ENCODE measurements around the gene NRXN3.

GRCh38 chr14:79091381-79091963 lies 921.3 kb downstream of the NRXN3 start:
- TF ChIP-seq CTCF (IDR thresholded peaks at IDR 0.05; ENCODE audit: poor library complexity, severe bottlenecking) = peak; percentile 46
- TF ChIP-seq TAF1 (IDR thresholded peaks at IDR 0.05; ENCODE audit: low read depth) = no peak
- no peak for TF ChIP-seq EZH2 (IDR thresholded peaks at IDR 0.05; ENCODE audit: borderline replicate concordance, insufficient read depth, low read length, poor library complexity, severe bottlenecking)
- no peak for TF ChIP-seq POLR2AphosphoS5 (IDR thresholded peaks at IDR 0.05)
- no peak for TF ChIP-seq REST (IDR thresholded peaks at IDR 0.05; ENCODE audit: borderline replicate concordance)
- peak; percentile 37 for TF ChIP-seq SMC3 (conservative IDR thresholded peaks at IDR 0.05; ENCODE audit: poor library complexity)
- no peak for TF ChIP-seq EP300 (conservative IDR thresholded peaks at IDR 0.05; ENCODE audit: poor library complexity, severe bottlenecking)
- TF ChIP-seq MXI1 (conservative IDR thresholded peaks at IDR 0.05; ENCODE audit: poor library complexity, severe bottlenecking) = no peak
